Measurements from ENCODE around the gene TOE1.

DNA sequence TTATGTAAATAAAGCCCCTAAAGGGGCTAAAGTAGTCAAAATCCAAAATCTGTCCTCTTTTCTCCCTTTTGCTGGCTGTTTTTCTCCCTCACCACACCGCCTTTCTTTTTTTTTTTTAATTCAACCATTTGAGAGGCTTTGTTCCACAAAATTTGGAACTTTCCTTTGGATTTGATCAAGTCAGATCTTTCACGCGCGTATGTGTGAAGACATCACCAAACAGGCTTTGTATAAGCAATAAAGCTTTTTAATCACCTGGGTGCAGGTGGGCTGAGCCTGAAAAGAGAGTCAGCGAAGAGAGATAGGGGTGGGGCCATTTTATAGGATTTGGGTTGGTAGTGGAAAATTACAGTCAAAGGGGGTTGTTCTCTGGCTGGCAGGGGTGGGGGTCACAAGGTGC lies 18.5 kb upstream of the TOE1 start:
- TF ChIP-seq, protein P1, sequence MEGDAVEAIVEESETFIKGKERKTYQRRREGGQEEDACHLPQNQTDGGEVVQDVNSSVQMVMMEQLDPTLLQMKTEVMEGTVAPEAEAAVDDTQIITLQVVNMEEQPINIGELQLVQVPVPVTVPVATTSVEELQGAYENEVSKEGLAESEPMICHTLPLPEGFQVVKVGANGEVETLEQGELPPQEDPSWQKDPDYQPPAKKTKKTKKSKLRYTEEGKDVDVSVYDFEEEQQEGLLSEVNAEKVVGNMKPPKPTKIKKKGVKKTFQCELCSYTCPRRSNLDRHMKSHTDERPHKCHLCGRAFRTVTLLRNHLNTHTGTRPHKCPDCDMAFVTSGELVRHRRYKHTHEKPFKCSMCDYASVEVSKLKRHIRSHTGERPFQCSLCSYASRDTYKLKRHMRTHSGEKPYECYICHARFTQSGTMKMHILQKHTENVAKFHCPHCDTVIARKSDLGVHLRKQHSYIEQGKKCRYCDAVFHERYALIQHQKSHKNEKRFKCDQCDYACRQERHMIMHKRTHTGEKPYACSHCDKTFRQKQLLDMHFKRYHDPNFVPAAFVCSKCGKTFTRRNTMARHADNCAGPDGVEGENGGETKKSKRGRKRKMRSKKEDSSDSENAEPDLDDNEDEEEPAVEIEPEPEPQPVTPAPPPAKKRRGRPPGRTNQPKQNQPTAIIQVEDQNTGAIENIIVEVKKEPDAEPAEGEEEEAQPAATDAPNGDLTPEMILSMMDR (IDR thresholded peaks at IDR 0.05): no peak
- TF ChIP-seq POLR2A (IDR thresholded peaks at IDR 0.05): no peak
